GM19099 (cell line): ENCODE measurements around the gene TCAP.

ENCODE experiments used
- POLR2A ChIP-seq: IDR thresholded peaks from 3 replicates; pipeline ENCODE4 v1.6.1; 2011; ENCODE audit warnings: low read depth; ENCODE audit not compliant: insufficient read length; ENCODE audit errors: extremely low read depth

The TCAP gene

DNA sequence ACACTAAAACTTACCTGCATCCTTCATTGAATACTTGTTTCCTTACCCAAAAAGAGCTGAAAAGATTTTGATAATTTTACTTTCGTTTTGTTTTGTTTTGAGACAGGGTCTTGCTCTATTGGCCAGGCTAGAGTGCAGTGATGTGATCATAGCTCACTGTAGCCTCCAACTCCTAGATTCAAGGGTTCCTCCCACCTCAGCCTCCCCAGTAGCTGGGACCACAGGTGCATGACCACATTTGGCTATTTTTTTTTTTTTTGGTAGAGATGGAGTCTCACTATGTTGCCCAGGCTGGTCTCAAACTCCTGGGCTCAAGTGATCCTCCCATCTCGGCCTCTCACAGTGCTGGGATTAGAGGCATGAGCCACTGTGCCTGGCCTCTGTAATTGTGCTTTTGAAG lies 10.0 kb upstream of the TCAP start:
- TF ChIP-seq POLR2A: no peak

DNA sequence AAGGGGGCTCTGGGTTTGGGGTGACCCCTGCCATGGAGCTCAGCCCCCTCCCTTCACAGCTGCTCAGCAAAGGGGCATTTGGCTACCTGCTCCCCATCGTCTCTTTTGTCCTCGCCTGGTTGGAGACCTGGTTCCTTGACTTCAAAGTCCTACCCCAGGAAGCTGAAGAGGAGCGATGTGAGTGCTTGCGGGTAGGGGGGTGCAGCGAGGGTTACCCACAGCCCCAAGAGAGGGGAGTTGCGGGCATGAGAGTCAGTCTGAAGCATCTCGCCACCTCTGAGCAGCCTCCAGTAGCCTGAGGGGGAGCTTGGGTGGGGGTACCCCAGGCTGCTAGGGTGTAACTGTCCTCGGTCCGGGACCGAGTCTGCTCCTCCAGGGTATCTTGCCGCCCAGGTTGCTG lies 6.8 kb upstream of the TCAP start:
- TF ChIP-seq POLR2A: no peak

DNA sequence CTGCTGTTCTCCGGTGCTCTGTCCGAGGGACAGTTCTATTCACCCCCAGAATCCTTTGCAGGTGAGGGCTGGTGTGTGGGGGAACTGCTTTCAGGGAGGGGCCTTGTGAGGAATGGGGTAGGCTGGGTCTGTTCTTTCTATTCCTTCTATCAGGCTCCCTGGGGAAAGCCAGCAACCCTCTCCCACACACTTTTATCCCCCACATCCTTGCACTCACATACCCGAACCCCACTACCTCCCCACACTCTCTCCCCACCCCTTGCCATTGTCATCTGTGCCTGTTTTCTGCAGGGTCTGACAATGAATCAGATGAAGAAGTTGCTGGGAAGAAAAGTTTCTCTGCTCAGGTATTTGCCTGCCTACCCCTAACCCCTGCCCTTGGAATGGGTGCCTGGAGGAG lies 6.4 kb upstream of the TCAP start:
- no peak for TF ChIP-seq POLR2A

DNA sequence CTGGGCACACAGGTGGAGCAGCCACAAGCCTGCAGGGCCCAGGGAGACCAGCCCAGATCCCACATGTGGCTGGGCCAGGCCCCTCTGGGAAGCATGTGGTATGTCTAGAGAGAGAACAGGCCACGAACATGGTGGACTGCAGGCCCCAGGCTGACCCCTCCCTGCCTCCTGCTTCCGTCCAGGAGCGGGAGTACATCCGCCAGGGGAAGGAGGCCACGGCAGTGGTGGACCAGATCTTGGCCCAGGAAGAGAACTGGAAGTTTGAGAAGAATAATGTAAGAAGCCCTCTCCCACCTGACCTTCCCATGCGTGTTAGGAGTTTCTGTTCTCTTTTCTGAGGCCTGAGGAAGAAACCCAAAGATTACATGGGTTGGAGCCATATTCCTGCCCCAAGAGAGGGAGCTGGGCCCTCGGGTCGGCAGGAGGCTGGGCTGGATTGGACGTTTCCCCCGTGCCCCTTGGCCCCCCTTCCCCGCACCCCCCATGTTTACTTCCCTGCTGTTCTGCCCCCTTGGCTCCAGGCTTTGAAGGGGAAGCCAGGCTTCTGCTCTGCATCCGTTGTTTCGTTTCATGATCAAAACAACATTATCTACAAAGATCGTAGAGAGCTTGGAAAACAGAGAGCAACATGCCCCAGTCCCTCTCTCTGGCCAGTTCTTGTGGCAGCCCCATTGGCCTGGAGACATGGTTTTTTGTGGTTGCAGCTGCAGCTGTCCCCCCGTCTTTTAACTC lies 5.7 kb upstream of the TCAP start:
- TF ChIP-seq POLR2A: no peak

DNA sequence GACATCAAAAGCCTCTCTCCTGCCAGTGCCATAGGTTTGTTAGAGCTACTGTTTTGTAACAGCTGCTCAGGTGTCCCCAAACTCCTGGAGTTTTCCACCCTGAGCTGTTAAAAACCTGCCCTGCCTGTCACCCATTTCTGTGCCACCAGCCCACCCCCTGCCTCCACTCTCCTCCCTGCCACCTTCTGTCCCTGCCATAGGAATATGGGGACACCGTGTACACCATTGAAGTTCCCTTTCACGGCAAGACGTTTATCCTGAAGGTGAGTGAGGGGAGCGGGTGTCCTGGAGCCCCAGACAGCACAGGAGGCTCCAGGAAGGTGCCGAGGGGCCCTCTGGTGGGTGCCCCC lies 5.2 kb upstream of the TCAP start:
- no peak for TF ChIP-seq POLR2A

DNA sequence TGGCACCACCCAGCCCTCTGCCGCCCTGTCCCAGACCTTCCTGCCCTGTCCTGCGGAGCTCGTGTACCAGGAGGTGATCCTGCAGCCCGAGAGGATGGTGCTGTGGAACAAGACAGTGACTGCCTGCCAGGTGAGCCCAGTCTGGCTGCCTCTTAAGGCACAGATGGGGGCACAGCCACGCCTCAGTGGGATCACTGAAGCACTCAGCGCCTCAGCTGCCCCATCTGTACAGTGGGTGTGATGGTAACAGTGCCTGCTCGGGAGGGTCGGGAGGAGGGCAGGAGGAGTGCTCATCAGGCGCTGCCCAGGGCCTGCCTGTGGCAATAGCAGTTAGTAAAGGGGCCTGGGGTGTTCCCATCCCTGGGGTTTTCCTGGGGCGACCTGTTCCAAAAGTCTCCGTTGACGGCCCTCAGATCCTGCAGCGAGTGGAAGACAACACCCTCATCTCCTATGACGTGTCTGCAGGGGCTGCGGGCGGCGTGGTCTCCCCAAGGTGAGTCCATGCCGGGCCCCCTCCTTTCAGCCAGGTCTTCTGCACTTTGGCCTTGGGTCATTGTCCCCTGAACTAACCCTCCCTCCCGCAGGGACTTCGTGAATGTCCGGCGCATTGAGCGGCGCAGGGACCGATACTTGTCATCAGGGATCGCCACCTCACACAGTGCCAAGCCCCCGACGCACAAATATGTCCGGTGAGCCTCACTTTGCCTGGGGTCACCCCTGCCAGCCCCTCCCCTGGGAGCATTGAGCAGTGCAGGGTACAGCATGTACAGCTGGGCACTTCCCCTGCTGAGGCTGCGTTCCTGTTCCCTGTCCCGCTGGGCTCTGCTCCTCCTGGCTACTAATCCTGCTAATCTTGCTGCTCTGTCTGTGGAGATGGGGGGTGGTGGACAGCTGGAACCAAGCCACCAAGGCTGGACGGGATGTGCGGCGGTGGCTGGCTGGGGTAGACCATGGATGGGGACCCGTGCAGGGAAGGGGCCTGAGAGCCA lies 4.5 kb upstream of the TCAP start:
- no peak for TF ChIP-seq POLR2A

DNA sequence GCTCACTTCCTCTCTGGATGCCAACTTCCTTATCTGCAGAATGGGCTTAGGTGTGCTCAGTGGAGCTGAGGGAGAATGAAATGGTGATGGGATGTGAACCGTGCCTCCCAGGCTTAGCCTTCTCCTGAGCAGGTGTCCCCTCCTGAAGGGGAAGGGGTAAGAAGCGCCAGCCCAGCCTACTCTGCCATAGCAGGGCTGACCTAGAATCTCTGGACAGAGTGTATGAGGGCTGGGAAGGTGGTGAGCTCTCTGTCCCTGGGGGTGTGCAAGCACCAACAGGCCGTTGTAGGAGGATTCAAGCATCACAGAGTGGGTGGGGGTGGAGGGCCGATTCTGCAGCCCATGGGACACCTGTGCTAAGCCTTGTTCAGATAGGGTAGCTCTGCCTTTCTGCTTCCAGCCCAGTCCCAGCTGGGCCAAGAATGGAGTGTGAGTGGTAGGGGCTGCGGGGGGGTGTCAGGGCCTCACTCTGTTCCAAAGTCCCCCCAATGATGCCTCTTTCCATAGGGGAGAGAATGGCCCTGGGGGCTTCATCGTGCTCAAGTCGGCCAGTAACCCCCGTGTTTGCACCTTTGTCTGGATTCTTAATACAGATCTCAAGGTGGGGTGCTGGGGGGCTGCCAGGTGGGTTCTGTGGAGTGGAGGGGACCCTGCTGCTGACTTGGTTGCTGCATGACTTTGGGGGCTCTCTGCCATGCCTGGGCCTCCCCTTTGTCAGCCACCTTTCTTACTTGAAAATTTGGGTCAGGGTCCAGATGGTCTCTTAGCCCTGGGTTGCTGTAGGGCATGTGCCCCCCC lies 3.2 kb upstream of the TCAP start:
- no peak for TF ChIP-seq POLR2A

DNA sequence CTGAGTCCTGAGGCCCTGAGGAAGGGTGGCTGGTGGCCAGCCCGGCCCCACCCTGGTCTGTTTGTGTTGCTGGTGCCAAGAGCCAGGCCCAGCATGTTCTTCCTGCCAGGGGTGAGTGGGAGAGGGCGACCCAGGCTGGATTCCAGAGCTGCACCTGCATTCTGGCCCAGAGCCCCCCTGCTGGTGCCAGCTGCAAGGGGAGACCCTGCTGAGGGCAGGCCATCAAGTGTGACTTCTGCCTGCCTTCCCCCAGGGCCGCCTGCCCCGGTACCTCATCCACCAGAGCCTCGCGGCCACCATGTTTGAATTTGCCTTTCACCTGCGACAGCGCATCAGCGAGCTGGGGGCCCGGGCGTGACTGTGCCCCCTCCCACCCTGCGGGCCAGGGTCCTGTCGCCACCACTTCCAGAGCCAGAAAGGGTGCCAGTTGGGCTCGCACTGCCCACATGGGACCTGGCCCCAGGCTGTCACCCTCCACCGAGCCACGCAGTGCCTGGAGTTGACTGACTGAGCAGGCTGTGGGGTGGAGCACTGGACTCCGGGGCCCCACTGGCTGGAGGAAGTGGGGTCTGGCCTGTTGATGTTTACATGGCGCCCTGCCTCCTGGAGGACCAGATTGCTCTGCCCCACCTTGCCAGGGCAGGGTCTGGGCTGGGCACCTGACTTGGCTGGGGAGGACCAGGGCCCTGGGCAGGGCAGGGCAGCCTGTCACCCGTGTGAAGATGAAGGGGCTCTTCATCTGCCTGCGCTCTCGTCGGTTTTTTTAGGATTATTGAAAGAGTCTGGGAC lies 2.4 kb upstream of the TCAP start:
- no peak for TF ChIP-seq POLR2A

DNA sequence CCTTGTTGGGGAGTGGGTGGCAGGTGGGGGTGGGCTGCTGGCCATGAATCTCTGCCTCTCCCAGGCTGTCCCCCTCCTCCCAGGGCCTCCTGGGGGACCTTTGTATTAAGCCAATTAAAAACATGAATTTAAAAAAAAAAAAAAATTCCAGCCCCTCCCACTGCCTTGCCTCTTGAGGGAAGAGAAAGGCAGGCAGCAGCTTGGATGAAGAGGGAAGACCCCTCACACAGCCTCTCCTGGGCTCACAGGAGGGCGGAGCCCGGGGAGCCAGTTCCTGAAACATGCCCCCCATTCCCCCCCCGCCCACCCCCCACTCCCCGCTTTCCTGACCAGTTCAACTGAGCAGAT lies 1.8 kb upstream of the TCAP start:
- no peak for TF ChIP-seq POLR2A

DNA sequence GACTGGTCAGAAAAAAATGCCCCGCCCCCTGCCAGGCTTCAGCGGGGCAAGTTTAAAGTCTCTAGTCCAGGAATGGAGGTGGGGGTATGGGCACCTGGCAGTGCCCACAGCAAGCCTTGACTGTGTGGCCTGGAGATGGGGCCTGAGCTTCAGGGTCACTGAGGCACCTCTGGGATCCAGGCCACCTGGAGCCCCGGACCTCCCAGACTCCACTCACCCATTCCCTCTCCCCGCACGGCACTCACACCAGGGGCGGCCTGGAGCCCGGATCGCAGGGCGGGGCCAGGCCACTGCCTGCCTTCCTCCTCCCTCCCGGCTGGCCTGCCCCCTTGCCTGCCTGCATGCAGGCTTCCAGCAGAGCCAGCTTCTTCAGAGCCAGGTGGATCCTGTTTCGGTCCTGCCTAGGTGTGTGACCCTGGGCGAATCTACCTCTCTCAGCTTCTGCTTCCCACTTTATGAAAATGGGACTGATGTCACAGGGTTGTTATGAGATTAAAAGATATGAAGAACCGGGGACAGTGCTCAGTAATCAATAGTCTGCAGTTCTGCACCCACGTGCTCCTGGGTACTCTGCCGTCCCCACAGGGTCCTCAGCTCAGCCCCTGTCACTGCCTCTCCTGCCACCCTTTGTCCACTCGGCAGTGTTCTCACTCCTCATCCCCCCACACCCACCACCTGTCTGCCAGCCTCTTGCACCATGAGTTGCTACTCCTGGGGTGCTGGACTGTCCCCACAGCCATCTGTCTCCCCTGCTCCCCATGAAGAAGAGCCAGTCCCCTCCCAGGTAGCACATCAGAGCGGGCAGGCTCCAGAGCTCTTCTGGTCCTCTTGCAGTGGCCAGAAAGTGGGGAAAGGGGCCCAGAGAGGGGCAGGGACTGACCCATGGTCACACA lies 1.2 kb upstream of the TCAP start:
- TF ChIP-seq POLR2A: no peak

DNA sequence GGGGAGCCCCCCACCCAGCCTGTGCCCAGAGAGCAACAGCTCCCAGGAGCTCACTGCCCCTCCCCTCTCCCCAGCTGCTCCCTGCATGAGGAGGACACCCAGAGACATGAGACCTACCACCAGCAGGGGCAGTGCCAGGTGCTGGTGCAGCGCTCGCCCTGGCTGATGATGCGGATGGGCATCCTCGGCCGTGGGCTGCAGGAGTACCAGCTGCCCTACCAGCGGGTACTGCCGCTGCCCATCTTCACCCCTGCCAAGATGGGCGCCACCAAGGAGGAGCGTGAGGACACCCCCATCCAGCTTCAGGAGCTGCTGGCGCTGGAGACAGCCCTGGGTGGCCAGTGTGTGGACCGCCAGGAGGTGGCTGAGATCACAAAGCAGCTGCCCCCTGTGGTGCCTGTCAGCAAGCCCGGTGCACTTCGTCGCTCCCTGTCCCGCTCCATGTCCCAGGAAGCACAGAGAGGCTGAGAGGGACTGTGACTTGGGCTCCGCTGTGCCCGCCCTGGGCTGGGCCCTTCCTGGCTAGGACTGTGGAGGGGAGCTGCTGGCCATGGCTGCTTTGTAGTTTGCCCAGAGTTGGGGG lies 584 bp downstream of the TCAP start:
- no peak for TF ChIP-seq POLR2A

DNA sequence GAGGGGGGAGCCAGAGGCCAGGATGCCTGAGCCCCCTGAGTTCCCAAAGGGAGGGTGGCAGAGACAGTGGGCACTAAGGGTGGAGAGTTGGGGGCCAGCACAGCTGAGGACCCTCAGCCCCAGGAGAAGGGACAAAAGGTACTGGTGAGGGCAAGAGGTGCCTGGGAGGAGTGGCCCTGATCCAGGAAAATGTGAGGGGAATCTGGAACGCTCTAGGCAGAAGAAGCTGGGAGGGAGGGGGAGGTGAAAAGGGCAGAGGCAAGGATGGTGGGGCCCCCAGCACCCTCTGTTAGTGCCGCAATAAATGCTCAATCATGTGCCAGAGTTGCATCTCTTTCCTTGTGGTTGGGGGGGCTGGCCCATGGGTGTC lies 1.1 kb downstream of the TCAP start:
- TF ChIP-seq POLR2A: no peak

DNA sequence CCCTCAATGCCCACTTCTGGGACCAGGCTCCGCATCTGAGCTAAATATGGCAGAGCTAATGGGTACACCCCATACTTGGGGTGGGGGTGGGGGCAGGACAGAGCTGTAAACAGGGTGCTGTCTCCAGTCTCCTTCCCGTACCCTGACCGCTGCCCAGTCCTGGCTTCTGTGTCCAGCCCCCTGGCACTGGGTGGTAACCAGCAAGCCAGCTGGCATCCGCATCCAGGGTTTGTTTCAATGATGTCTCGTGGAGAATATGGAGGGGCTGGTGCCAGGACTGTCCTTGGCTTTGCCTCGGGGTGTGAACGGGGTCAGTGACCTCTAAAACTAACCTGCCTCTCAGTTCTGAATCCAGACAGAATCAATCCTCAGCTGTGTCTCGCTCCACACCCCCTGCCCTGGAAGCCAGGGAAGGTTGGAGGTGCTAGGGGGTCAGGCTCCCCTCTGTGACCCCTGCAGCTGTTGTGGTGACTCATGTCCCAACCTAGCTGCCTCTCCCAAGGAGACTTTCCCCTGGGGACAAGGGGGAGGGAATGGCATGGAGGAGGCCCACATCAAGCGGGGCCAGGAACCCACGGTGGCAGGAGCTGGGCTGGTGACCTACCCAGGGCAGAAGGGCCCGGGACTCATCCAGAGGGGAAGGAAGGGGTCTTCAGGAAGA lies 1.6 kb downstream of the TCAP start:
- no peak for TF ChIP-seq POLR2A
